Body of pancreas (tissue), 4 donors: ENCODE results near the gene ZNF236. TPM values are rescaled to one million over a fixed set of nuclear protein-coding genes. Genes with fewer than 3 reads are reported as not detected.

Experiments used
- ATAC-seq: fragments of 150-250 bp; one replicate; pipeline ENCODE4 v1.9.1; 2016
- DNase-seq, 4 donors: peaks; one replicate each; pipeline ENCODE4 v3.0.0-alpha.2; 2019
- H3K27ac ChIP-seq, 4 donors: fragments of 200-600 bp; sonication (generic); 1 replicate in 3 of 4; 2 replicates in 1 of 4; pipeline versions ENCODE4 v1.5.1 to v1.6.1; 2016 to 2019; ENCODE audit warnings: mild to moderate bottlenecking in 1 of 4, mixed read lengths in 1 of 4, moderate library complexity in 1 of 4
- H3K27me3 ChIP-seq, 2 donors: fragments of 200-600 bp; sonication (generic); one replicate each; pipeline ENCODE4 v1.6.0; 2016; ENCODE audit warnings: mild to moderate bottlenecking in 1 of 2
- H3K36me3 ChIP-seq, 2 donors: fragments of 200-600 bp; sonication (generic); replicated peaks in 1 of 2; 2 replicates each; pipeline ENCODE4 v1.5.1; 2016; ENCODE audit warnings: low read depth in 2 of 2; ENCODE audit not compliant: insufficient read depth in 1 of 2
- H3K4me1 ChIP-seq: fragments of 200-600 bp; sonication (generic); one replicate; pipeline ENCODE4 v1.6.0; 2016
- H3K4me3 ChIP-seq, 2 donors: fragments of 200-600 bp; sonication (generic); 1 replicate in 1 of 2; 2 replicates in 1 of 2; pipeline ENCODE4 v1.5.1; 2016 to 2019
- H3K9me3 ChIP-seq, 3 donors: fragments of 200-600 bp; sonication (generic); 1 replicate in 2 of 3; 2 replicates in 1 of 3; pipeline ENCODE4 v1.5.1; 2016
- POLR2A ChIP-seq, 3 donors: fragments of 450-650 bp; IDR thresholded peaks; one replicate each; pipeline ENCODE4 v1.6.1; 2016; ENCODE audit warnings: antibody characterized with exemption in 3 of 3, mild to moderate bottlenecking in 2 of 3
- WGBS, 2 donors: methylation state at CpG; one replicate each; pipeline ENCODE4 v1.1.5; 2017; 5-methylcytosine and 5-hydroxymethylcytosine counted together
- intact Hi-C: fragments of 100-400 bp; cut with DNase I; formaldehyde crosslinking; loops from one replicate; pipeline ENCODE4 v1.15.1; 2023
- total RNA-seq, 2 donors: library from RNA; depleted of rRNA; stranded (reverse); fragments of >200 nt; gene quantifications; one replicate each; pipeline ENCODE4 v1.1.0, GENCODE V29; 2016
- TF ChIP-seq, protein P1 (sequence below), 7 experiments: fragments of 450-650 bp in 4 of 7; fragments of 200-600 bp in 3 of 7; sonication (generic) in 3 of 7; IDR thresholded peaks; one replicate each; pipeline ENCODE4 v1.5.1; 2016 to 2019; ENCODE audit warnings: antibody characterized with exemption in 7 of 7

Gene ZNF236
- total RNA-seq, 2 donors from 2014 or later: 9.6 to 22.7 TPM

DNA sequence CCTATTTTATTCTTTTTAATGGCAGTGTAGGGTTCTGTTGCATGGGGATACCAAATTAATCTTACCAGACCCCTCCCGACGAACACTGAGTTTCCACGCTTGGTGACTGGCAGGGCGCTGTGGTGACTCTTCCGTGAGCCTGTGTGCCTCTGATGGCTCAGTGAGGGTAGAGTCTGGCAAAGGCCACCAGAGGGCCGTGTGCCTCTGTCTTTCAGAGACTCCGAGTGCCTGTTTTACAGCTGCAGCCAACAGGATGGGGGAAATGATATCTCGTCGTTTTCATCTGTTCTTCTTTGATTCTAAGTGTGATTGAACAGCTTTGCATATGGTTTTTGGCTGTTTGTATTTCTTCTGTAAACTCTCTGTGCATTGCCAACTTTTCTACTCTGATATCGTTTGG, 99.8 kb downstream of the ZNF236 start:
- 43 to 70% methylated on average over 10 of the region's 10 CpGs for WGBS, 2 donors
- H3K36me3 ChIP-seq: peaks cover 7 to 21% of the 10 kb centered on the region in 2 donors
- H3K9me3 ChIP-seq: no peaks in the 10 kb centered on the region
- ATAC-seq (no peak), DNase-seq (peak in 3 of 4 donors; percentile 24 to 44 (median 42))
- no peak overlapping the region for H3K27ac ChIP-seq
- H3K4me1 ChIP-seq: no peaks in the 10 kb centered on the region
- no peaks in the 10 kb centered on the region for H3K27me3 ChIP-seq
- no peak overlapping the region for H3K4me3 ChIP-seq
- TF ChIP-seq POLR2A (IDR thresholded peaks at IDR 0.05): no peak
- TF ChIP-seq, protein P1, sequence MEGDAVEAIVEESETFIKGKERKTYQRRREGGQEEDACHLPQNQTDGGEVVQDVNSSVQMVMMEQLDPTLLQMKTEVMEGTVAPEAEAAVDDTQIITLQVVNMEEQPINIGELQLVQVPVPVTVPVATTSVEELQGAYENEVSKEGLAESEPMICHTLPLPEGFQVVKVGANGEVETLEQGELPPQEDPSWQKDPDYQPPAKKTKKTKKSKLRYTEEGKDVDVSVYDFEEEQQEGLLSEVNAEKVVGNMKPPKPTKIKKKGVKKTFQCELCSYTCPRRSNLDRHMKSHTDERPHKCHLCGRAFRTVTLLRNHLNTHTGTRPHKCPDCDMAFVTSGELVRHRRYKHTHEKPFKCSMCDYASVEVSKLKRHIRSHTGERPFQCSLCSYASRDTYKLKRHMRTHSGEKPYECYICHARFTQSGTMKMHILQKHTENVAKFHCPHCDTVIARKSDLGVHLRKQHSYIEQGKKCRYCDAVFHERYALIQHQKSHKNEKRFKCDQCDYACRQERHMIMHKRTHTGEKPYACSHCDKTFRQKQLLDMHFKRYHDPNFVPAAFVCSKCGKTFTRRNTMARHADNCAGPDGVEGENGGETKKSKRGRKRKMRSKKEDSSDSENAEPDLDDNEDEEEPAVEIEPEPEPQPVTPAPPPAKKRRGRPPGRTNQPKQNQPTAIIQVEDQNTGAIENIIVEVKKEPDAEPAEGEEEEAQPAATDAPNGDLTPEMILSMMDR (IDR thresholded peaks at IDR 0.05): peak in 4 of 7 experiments; percentile 28 to 49 (median 38)
- intact Hi-C loops: no loop called here

DNA sequence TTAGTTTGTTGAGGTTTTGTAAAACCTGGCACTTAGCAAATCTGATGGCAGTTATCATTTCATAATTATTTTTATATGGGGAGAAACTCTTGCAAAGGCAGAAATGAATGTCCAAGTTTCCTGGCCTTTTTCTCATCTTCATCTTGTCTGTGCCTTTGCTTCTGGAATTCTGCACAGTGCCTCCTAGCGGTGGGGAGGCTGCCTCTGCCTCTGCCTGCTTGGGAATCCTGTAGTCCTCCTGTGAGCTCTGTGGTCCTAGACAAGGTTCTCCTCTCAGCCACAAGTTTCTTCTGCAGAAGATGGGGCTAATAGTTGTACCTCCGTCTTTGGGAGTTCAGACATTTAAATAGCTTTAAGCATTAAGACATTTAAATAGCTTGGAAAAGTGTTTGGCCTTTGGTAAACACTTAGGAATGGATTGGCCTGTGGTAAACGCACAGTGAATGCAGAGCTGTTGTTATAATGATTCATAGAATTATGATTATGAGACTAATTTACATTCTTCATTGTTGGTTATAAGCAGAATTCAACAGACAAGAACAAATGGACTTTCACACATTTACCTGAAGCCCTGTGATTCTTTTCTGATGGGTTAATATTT, 101.2 kb downstream of the ZNF236 start:
- H3K9me3 ChIP-seq: no peaks in the 10 kb centered on the region
- H3K4me1 ChIP-seq: no peaks in the 10 kb centered on the region
- intact Hi-C loops: no loop called here
- WGBS, 2 donors: 73 to 75% methylated on average over 3 of the region's 3 CpGs
- H3K27me3 ChIP-seq: no peaks in the 10 kb centered on the region
- H3K27ac ChIP-seq: no peak overlapping the region
- ATAC-seq (no peak), DNase-seq (peak in 2 of 4 donors; percentile 26 to 45)
- H3K36me3 ChIP-seq: peaks cover 7 to 28% of the 10 kb centered on the region in 2 donors
- TF ChIP-seq POLR2A (IDR thresholded peaks at IDR 0.05): no peak
- TF ChIP-seq, protein P1 (IDR thresholded peaks at IDR 0.05): peak in 4 of 7 experiments; percentile 23 to 36 (median 26)
- H3K4me3 ChIP-seq: no peak overlapping the region

DNA sequence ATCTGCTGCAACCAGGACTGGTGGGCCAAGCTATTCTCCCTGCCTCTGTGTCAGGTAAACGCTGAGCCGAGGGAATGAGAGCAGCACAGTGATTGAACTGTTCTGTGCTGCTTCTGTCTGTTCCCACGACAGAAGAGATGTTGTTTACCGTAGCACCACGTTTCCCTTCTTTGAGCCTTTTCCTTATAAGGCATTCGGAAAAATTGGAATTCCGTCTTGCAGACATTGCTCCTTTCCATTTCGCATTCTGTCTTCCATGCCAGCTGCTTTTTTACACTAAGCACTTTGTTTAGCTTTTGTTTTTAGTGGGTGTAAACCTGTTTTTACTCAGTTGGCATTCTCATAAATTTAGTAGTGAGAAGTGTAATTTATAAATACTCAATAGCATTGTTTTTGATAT, 103.1 kb downstream of the ZNF236 start:
- no peaks in the 10 kb centered on the region for H3K9me3 ChIP-seq
- ATAC-seq: no peak
- H3K4me3 ChIP-seq: no peak overlapping the region
- TF ChIP-seq, protein P1 (IDR thresholded peaks at IDR 0.05): no peak
- TF ChIP-seq POLR2A (IDR thresholded peaks at IDR 0.05): no peak
- no peak overlapping the region for H3K27ac ChIP-seq
- intact Hi-C loops: no loop called here
- DNase-seq: no peak
- peaks cover 9 to 24% of the 10 kb centered on the region in 2 donors for H3K36me3 ChIP-seq
- WGBS, 2 donors: 88 to 93% methylated on average over 8 of the region's 8 CpGs
- no peaks in the 10 kb centered on the region for H3K4me1 ChIP-seq
- H3K27me3 ChIP-seq: no peaks in the 10 kb centered on the region

DNA sequence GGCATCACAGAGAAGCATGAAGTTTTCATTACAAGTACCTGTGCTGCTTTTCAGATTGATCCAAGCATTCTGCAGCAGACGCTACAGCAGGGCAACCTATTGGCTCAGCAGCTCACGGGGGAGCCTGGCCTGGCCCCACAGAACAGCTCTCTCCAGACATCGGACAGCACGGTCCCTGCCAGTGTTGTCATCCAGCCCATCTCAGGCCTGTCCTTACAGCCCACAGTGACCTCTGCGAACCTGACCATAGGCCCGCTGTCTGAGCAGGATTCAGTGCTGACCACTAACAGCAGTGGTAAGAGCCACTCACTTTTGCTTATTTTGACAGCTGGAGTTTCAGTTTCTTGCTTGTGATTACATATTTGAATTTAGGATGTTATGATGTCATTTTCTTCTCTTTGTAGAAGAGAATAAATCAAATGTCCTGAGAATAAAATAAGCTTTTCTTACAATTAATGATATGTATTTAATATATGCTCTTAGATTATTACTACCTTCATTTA, 104.9 kb downstream of the ZNF236 start:
- ATAC-seq (no peak), DNase-seq (no peak)
- Histone ChIP-seq H3K4me3 (no peak overlapping the region), H3K36me3 (peaks cover 9 to 24% of the 10 kb centered on the region in 2 donors), H3K27me3 (no peaks in the 10 kb centered on the region), H3K9me3 (no peaks in the 10 kb centered on the region), H3K27ac (no peak overlapping the region), H3K4me1 (no peaks in the 10 kb centered on the region)
- no peak for TF ChIP-seq POLR2A (IDR thresholded peaks at IDR 0.05)
- TF ChIP-seq, protein P1 (IDR thresholded peaks at IDR 0.05): no peak
- intact Hi-C loops: no loop called here
- WGBS, 2 donors: 78 to 97% methylated on average over 5 to 6 of the region's 6 CpGs
